ENCODE data around the gene NFYB.

DNA sequence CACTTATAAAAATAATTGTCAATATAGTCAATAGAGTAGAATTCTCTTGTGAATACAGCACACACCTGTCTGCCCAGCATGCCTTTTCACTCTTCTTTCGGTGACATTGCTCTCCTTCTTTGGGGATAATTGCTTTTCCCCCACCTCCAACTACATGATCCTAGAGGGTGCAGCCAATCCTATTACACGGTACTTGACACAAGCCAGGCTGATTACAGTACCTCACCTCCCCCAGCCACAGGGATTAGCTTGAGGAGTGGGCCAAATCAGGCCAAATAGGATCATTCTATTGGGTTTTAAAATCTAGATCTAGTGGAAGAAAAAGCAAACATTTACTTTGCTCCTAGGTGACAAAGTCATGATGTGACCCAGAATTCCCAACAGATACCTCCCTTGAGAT is 16.8 kb upstream of the NFYB start:
- TF ChIP-seq, protein P1, sequence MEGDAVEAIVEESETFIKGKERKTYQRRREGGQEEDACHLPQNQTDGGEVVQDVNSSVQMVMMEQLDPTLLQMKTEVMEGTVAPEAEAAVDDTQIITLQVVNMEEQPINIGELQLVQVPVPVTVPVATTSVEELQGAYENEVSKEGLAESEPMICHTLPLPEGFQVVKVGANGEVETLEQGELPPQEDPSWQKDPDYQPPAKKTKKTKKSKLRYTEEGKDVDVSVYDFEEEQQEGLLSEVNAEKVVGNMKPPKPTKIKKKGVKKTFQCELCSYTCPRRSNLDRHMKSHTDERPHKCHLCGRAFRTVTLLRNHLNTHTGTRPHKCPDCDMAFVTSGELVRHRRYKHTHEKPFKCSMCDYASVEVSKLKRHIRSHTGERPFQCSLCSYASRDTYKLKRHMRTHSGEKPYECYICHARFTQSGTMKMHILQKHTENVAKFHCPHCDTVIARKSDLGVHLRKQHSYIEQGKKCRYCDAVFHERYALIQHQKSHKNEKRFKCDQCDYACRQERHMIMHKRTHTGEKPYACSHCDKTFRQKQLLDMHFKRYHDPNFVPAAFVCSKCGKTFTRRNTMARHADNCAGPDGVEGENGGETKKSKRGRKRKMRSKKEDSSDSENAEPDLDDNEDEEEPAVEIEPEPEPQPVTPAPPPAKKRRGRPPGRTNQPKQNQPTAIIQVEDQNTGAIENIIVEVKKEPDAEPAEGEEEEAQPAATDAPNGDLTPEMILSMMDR (IDR thresholded peaks at IDR 0.05; ENCODE audit: poor library complexity): no peak
- TF ChIP-seq EZH2phosphoT487 (IDR thresholded peaks at IDR 0.05; ENCODE audit: low read depth, severe bottlenecking, unreplicated experiment) (no peak), EZH2 (IDR thresholded peaks at IDR 0.05; ENCODE audit: borderline replicate concordance) (no peak)
